Neuron (in vitro differentiated cells): Measurements from ENCODE around the gene COL4A1.

Source experiments
- H2AFZ ChIP-seq: one replicate; pipeline ENCODE4 v1.6.1; 2013; ENCODE audit warnings: low read depth, mild to moderate bottlenecking, inconsistent platforms, low read length, moderate library complexity
- H3K27me3 ChIP-seq: one replicate; pipeline ENCODE4 v1.6.1; 2013; ENCODE audit warnings: low read length; ENCODE audit not compliant: insufficient read depth
- H3K36me3 ChIP-seq: one replicate; pipeline ENCODE4 v1.6.1; 2013; ENCODE audit warnings: low read length; ENCODE audit not compliant: insufficient read depth
- H3K4me1 ChIP-seq: one replicate; pipeline ENCODE4 v1.6.1; 2013; ENCODE audit warnings: low read length; ENCODE audit not compliant: insufficient read depth
- H3K4me3 ChIP-seq: 2 replicates; pipeline ENCODE4 v1.5.1; 2013; ENCODE audit warnings: mild to moderate bottlenecking, low read length, moderate library complexity
- H3K9me3 ChIP-seq: one replicate; pipeline ENCODE4 v1.6.1; 2013; ENCODE audit warnings: low read length

COL4A1 gene

DNA sequence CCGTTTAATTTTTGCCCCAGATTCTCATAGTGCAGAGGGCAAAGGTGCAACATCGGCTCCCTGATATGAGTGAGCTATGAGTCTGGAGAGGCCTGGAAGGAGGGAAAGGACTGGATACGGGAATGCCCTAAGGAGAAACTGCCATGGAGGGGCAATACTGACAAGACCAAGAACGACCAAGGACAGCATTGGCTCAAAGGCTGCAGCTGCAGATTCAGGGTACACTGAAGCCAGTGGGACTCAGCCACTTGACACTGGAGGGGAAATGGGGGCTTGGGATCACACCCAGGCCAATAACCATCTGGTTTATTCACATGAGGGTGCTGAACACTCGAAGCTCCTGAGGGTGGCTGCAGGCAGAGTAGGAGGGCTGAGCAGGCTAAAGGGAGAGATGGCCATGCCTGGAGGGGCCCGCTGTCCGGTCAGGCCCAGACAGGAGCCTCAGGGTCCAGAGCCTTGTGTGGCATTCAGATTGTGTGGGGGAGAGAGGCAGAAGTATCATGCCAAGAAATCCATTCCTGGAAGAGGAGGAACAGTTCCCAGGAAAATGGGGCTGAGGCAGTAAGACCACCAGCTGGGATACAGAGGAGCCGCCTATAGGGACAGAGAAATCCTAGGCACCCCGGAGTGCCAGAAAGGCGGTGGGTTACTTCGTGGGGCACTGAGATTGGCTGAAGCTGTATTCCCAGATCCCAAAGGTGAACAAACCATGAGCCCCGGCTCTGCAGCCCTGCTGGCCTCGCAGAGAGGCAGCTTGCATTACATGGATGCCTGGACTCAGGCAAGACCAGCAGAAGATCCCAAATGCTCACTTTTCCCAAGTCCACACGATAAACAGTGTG lies 20.7 kb downstream of the COL4A1 start:
- Histone ChIP-seq H3K36me3 (no peaks in the 10 kb centered on the region), H3K27me3 (no peaks in the 10 kb centered on the region), H3K4me3 (no peak overlapping the region), H3K4me1 (peaks cover 15% of the 10 kb centered on the region), H2AFZ (no peak overlapping the region), H3K9me3 (peaks cover 2% of the 10 kb centered on the region)

DNA sequence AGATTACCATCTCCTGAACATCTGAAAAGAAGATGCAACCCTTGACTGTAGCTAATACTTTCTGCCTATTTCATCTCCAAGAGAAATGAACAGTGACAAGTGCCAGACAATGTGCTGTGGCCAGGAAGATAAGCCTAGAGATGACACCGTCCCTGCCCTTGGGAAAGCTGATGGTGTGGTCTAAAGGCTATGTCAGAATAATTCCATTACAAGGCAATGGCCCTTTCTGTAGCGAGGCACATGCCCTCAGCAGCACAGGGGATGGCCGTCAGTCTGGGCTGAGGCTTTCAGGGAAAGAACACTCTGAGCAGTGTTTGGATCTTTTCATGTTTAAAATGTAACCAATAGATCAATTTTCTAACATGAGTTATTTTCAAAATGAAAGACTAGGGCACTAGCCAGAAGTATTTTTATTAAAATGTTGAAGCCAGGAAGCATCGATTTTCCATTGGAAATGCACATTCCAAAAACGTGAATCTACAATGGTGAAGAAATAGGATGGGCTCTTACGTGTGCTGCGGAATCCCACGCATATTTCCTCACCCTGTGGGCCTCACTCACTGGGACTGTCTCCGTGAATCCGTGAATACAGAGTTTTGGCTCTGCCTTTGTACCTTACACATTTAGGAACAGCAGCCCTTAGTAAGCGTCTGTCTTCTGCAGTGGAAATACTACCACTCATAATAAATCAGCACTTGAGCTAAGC lies 22.0 kb downstream of the COL4A1 start:
- peaks cover 2% of the 10 kb centered on the region for H3K9me3 ChIP-seq
- H3K27me3 ChIP-seq, result no peaks in the 10 kb centered on the region
- H3K4me3 ChIP-seq, result no peak overlapping the region
- no peak overlapping the region for H2AFZ ChIP-seq
- H3K4me1 ChIP-seq, result peaks cover 15% of the 10 kb centered on the region
- H3K36me3 ChIP-seq, result no peaks in the 10 kb centered on the region

DNA sequence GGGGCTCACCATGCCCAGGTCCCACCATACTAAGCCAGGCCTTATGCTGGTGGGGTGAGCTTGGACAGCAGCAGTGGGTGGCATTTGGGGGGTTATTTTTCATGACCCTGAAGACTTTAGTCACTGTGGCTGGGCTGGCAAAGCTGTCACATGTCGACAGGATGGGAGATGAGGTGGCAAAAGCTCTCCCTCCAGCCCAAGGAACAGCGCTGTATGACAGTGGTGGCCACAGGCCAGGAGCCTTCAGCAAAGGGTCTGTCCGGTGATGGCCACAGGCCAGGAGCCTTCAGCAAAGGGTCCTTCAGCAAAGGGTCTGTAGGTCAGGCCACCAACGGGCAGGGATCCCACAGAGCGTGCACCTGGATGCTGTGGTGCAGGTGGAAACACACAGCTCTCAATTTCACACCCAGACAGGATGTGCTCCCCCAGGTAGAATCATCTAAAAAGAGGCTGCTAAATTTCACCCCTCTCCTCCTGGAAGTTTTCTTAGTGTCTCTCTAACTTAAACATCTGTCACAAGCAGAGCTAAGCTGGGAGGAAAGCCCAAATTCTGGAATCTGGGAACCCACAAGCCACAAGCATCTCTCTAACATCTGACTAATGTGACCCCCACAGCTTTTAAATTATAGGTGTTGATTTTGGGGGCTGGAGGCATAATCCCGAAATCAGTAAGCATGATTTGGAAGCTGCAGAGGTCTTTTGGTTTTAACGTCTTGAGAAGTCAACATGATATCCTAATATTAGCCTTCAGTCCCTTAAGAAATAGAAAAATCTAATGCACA lies 23.0 kb downstream of the COL4A1 start:
- H2AFZ ChIP-seq, result no peak overlapping the region
- H3K36me3 ChIP-seq, result no peaks in the 10 kb centered on the region
- H3K27me3 ChIP-seq, result no peaks in the 10 kb centered on the region
- peaks cover 15% of the 10 kb centered on the region for H3K4me1 ChIP-seq
- H3K9me3 ChIP-seq, result no peaks in the 10 kb centered on the region
- H3K4me3 ChIP-seq, result no peak overlapping the region

DNA sequence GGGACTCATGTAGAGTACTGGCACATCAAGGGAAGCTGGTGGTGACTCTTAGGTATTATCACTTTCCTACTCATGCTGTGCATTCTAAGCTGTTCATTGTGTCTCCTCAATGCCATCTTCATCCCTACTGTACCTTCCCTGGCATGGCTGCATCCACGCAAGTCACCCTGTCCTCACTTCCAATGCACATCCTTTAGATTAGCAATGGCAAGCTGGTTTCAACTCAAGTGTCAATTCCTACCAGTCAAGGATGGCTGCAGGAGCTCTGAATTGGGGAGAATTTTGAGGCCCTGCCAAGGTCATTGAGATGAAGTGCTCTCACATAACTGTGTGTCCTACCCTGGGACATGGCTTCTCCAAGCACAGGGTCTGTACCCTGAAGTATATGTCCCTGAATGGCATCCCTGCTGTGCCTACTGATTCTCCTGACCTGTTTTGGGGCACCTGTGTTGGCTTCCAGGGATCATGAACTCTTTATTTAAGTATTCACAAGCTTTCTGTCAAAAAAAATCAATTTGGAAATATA lies 24.6 kb downstream of the COL4A1 start:
- Histone ChIP-seq H3K9me3 (no peaks in the 10 kb centered on the region), H3K4me1 (peaks cover 10% of the 10 kb centered on the region), H3K27me3 (no peaks in the 10 kb centered on the region), H3K4me3 (no peak overlapping the region), H3K36me3 (no peaks in the 10 kb centered on the region), H2AFZ (no peak overlapping the region)

DNA sequence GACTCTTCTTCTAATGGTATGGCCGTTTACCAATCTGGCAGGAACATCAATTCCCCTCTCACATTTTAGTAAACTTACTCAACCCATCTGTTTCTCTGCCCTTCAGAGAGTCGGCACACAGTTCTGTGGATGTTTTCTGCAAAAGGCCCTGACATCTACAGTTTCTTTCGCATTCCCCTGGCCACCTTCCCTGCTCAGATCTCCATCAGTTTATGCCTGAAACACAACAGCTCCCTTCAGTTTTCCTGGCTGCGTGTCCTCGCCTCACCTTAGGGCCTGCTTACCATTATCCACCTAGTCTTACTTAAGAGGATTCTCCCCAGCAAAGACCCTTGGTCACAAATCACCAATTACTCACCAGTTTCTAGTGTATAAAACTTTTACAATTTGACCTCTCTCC lies 25.2 kb downstream of the COL4A1 start:
- no peak overlapping the region for H2AFZ ChIP-seq
- H3K36me3 ChIP-seq, result no peaks in the 10 kb centered on the region
- no peaks in the 10 kb centered on the region for H3K9me3 ChIP-seq
- H3K27me3 ChIP-seq, result no peaks in the 10 kb centered on the region
- peaks cover 3% of the 10 kb centered on the region for H3K4me1 ChIP-seq
- no peak overlapping the region for H3K4me3 ChIP-seq

DNA sequence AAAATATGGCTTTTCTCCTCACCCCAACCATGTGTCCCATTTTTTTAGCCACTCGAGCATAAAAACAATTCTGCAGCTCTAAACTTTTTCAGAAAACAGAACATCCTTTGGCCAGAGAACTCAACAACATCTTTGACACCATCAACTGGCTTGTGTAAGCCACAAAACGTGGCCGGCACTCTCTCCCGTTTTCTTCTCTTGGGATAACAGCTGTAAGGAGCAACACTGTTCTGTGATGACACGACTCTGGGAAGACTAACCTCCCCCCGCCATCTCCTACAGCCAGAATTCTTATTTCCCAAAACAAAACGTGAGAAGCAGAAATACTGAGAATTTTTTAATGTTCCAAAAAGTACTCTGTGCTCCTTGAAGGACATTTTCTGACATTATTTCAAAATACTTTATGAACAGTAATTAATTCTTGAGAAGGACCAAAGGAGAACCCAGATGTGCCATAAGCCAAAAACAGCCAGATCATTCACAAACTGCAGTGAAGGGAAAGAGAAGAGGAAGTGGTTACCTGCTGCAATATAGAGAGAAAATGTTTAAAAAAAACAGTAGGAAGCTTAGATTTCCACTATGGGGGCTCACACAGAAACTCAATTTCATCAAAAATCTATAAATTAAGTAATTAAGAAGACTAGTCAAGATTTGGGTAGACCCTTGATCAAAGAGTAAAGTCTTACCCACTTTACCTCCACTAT lies 25.8 kb downstream of the COL4A1 start:
- no peak overlapping the region for H2AFZ ChIP-seq
- no peaks in the 10 kb centered on the region for H3K4me1 ChIP-seq
- no peaks in the 10 kb centered on the region for H3K36me3 ChIP-seq
- no peaks in the 10 kb centered on the region for H3K27me3 ChIP-seq
- H3K9me3 ChIP-seq, result no peaks in the 10 kb centered on the region
- H3K4me3 ChIP-seq, result no peak overlapping the region

DNA sequence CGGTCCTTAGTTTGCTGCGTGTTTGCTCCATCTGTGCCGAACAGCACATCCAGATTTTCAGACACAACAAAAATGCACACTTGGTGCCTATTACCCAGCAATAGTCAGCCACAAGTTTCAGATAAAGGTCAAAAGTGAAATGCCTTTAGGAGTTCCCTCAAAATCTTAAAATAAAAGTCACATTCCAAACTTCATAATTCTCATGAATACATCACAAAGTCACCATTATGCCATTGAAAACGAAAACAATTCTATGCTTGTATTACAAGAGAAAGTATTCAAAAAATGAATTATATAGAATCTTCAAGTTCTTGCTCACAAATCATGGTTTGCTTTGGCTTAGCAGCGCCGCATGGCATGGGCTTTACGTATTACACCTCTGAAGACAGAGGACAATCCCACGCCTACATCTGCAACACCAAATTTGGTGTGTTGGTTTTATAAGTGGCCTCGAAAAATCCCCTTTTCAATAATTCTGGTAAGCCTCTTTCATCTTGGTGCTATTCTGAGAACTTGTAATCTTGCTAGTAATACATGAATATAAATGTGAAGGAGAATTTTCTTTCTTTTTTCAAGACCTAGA lies 26.6 kb downstream of the COL4A1 start:
- Histone ChIP-seq H3K9me3 (no peaks in the 10 kb centered on the region), H3K4me1 (no peaks in the 10 kb centered on the region), H2AFZ (no peak overlapping the region), H3K27me3 (no peaks in the 10 kb centered on the region), H3K4me3 (no peak overlapping the region), H3K36me3 (no peaks in the 10 kb centered on the region)

DNA sequence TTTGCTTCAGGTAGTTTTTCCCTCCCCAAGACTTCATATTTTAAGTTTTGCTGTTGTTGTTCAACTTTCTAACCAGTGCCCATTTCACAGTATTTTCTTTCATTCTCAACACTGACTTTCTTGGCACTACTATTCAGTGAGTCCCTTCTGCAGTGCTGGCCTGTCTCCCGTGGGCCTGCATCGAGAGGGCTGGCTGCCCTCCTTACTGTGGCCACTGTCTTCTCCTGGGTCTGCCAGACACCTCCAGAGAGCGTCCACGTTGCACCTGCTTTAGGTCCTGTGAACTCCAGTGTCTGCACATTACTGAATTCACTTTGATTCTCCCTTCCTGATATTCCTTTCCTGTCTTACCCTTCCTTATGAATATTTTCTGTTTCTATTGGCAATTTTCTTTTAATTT lies 27.3 kb downstream of the COL4A1 start:
- Histone ChIP-seq H3K4me3 (no peak overlapping the region), H2AFZ (no peak overlapping the region), H3K4me1 (no peaks in the 10 kb centered on the region), H3K9me3 (no peaks in the 10 kb centered on the region), H3K36me3 (no peaks in the 10 kb centered on the region), H3K27me3 (no peaks in the 10 kb centered on the region)

DNA sequence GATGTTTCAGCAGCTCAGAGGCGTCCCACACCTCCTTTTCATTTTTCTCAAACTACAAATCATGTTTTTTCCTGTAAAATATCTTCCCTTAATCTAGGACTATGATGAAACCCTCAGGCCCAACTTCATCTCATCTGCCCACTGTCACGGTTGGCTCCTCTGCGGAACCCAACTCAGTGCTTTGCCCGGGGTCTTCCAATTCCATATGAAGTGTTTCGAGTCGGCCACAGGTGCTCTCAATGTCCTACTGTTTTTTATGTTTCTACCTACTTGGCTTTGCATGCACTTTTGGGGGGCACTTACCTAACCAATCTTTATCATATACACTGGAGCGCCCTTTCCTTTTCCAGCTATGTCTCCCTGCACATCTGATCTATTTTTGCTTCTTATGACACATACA lies 28.1 kb downstream of the COL4A1 start:
- Histone ChIP-seq H3K4me1 (peaks cover 5% of the 10 kb centered on the region), H3K36me3 (no peaks in the 10 kb centered on the region), H3K9me3 (no peaks in the 10 kb centered on the region), H2AFZ (no peak overlapping the region), H3K4me3 (no peak overlapping the region), H3K27me3 (no peaks in the 10 kb centered on the region)

DNA sequence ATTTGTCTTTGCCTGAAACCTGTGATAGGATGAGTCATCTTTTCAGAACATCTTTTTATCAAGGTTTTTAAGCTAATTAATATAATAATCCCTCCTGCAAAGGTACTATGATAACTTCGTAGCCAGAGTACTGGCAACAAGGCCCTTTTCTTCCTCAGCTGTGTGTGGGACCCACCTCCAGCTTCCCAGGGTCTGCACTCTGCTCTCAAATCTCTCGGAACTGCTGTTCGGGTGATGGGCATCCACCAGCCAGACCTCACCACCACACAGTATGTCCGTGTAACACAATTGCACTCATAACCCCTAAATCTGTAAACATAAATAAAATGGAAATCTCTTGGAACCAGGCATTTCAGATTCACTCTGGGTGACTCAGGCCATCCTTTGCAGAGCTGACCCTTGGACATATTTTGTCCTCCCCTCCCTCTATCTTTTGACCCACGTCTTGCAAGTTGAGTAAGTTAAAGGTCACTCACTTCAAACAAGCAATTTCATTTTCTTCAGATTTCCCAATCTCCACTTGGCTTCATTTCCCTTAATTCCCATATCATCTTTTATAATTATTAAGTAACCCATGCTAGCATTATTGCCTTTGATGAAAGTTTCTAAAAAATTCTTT lies 29.5 kb downstream of the COL4A1 start:
- Histone ChIP-seq H3K36me3 (no peaks in the 10 kb centered on the region), H3K4me3 (no peak overlapping the region), H3K9me3 (no peaks in the 10 kb centered on the region), H2AFZ (no peak overlapping the region), H3K4me1 (peaks cover 8% of the 10 kb centered on the region), H3K27me3 (no peaks in the 10 kb centered on the region)

DNA sequence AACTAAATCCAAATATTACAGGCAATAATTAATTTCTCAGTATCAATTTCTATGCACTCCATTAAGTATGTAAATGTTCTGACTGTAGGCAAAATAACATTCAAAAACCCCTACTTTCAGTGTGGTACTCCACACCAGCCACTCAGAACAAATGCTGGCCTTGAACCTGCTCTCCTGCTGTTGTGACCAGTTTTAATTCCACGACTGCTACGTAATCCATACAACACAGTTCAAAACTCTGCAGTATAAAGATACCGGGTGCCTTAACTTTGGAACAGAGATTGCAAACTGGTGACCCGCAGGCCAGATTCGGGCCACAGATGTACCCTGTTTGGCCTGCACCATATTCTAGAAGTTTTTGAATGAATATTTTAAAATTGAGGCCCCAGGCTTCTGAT lies 30.4 kb downstream of the COL4A1 start:
- Histone ChIP-seq H3K4me1 (peaks cover 8% of the 10 kb centered on the region), H2AFZ (no peak overlapping the region), H3K27me3 (no peaks in the 10 kb centered on the region), H3K9me3 (no peaks in the 10 kb centered on the region), H3K36me3 (no peaks in the 10 kb centered on the region), H3K4me3 (no peak overlapping the region)

DNA sequence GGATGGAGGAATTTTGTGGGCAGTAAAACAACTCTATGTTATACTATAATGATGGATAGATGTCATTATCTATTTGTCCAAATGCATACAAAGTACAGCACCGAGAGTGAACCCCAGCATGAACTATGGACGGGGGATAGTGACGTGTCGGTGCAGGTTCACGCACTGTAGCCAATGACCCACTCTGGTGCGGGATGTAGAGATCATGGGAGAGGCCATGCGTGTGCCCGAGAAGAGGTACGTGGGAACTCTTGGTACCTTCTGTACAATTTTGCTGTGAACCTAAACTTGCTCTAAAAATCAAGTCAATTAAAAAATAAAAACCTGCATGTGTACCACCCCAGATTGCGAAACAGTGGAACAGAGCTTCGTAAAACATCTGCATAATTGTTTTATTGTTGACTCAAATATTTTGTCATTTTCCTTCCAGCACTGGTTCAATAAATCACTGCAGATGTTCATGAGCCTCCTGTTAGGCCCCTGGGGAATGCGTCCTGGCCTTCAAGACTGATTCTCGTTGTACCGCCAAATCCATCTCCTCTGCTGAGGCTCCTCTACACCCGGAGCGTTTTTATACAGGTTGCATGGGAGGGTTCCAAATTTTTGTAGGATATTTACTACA lies 30.9 kb downstream of the COL4A1 start:
- Histone ChIP-seq H3K36me3 (no peaks in the 10 kb centered on the region), H2AFZ (no peak overlapping the region), H3K27me3 (no peaks in the 10 kb centered on the region), H3K4me3 (no peak overlapping the region), H3K4me1 (peaks cover 8% of the 10 kb centered on the region), H3K9me3 (no peaks in the 10 kb centered on the region)
